C4-2B (cell line): Measurements from ENCODE around the gene ZNF222.

Source experiments
- H3K27ac ChIP-seq: fragments of 450-650 bp; 2 replicates; pipeline ENCODE4 v1.5.1; 2017
- CTCF ChIP-seq: fragments of 450-650 bp; conservative IDR thresholded peaks from 2 replicates; pipeline ENCODE4 v1.5.1; 2017; ENCODE audit warnings: mild to moderate bottlenecking
- ZFX ChIP-seq: fragments of 450-650 bp; IDR thresholded peaks from 2 replicates; pipeline ENCODE4 v1.6.1; 2017

ZNF222 gene

DNA sequence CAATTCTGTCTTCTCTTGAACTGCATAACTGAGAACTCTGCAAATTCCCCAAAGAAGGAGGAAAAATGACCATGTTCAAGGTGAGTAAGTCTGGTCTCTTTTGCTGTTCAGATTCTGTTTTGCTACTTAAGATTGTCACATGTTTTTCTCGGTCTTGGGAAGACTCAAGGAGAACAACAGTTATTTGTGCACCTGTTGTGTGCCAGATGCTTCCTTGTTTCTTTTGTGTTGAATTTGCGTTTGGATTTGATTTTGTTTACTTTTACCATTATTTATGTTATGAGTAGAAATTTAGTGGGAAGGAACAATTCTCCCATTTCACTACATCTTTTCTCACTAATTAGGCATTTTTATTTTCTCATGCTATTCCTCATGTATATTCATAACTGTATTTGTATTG lies 51.1 kb downstream of the ZNF222 start:
- no peak overlapping the region for H3K27ac ChIP-seq
- TF ChIP-seq ZFX (no peak), CTCF (no peak)
